Activated CD8-positive, alpha-beta memory T cell treated with anti-CD3 and anti-CD28 coated beads for 36 hours (primary cell): ENCODE measurements around the gene PDLIM5. TPM values are rescaled to one million over a fixed set of nuclear protein-coding genes. Genes with fewer than 3 reads are reported as not detected.
"Not testable (repeated sequence)": the region's sequence is repeated elsewhere in the genome, so short reads cannot be mapped to it uniquely, and the experiment has no call there.

ENCODE experiments used
- CTCF ChIA-PET: fragments of 350-600 bp; sonication (Branson Sonifier 250); formaldehyde crosslinking; loops from one replicate; lab custom pipeline; 2021; ENCODE audit warnings: antibody characterized with exemption; lab: Charles Lee
- POLR2A ChIA-PET: fragments of 350-600 bp; sonication (Branson Sonifier 250); formaldehyde crosslinking; loops from one replicate; lab custom pipeline; 2021; ENCODE audit warnings: antibody characterized with exemption; lab: Charles Lee
- total RNA-seq, 2 experiments: library from RNA; stranded (reverse); gene quantifications; one replicate each; pipeline ENCODE4 v1.2.3, GENCODE V29; 2021

The PDLIM5 gene
- total RNA-seq, 2 experiments from 2014 or later, result 23.0 to 23.5 TPM

DNA sequence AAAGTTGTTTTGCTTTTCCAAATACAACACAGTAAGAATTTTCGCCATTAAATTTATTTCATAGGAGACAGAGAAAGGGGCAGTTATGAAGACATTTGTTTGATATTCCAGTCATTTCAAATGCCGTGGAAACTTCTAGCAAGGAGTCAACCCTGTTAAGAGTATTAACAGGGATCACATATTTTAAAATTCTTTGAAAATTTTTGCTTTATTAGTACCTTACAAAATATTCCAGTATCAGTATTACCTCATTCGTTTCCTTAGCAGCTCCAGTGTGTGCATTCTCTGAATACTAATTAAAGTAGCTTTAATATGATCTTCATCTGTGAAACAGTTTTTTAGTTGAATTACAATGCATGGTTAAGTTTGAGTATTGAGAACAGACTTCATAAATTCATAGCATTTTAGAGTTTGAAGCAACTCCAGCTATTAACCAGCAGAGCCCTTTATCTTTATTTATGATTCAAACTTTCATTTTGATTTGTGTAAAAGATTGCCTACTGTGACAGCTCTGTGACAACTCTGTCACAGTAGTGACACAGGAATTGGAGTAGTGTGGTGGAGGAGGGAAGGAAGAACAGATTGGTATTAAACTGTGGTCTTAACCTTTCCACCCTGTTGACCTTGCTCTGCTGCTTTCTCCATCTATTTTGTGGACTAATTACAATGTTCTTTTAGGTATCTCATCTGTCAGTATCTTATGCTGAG, 86.3 kb downstream of the PDLIM5 start:
- POLR2A ChIA-PET, result no interaction called here
- CTCF ChIA-PET, result no interaction called here

DNA sequence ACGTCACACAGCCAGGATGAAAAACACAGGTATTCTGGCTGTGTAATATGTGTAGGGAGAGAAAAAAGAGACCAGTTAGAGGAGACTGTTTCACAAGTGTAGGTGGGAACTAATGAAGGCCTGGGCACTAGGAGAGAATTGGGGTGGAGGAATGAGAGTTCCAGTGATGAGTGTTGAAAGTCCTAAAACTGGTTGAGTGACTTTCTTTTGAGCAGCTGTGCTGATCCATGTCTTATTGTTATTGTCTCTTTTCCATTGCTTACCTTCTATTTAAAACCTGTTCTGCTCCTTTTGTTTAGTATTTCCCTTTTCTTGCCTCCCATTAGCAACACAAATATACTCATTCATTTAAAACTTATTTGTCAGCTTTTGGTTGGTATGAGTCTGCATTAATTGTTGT, 88.7 kb downstream of the PDLIM5 start:
- ChIA-PET POLR2A (no interaction called here), CTCF (interaction anchor here (0.5 kb wide), 1 partner anchor 1366 kb away, joined by 3 read pairs; no protein-coding TSS in a partner anchor)

DNA sequence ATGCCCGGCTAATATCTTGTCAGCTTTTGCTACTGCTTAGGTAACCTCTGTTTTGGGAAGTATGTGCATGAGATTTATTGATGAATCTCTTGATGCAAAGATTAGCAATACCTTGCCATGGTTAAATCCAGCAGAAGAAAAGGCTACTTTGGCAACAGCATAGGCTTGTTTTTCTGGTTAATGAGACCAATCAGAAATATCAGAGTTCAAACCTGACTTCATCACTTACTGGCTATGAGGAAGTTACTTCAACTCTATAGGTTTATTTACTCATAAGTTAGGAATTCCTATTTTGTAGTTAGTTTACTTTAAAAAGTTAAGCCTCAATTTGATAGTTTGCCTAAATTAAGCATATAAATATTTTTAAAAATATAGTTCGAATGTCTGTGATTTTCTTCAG, 93.1 kb downstream of the PDLIM5 start:
- ChIA-PET CTCF (no interaction called here), POLR2A (no interaction called here)

DNA sequence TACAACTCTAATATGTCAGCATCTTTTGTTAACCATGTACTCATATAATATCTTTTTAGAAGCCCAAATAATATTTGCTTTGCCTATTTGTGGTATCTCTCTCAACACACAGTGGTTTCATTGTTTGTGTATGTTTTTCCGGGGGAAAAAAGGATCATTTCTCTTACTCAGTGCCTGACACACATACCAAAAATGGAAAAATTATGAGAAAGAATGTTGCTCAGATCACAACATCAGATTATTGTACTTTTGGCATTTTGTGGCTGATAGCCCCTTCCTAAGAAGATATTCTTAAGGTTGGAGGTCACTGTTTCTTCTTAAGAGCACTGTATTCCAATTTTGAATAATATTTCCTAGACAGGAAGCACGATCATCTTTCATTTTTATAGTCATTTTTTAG, 93.6 kb downstream of the PDLIM5 start:
- POLR2A ChIA-PET, result no interaction called here
- CTCF ChIA-PET, result no interaction called here

DNA sequence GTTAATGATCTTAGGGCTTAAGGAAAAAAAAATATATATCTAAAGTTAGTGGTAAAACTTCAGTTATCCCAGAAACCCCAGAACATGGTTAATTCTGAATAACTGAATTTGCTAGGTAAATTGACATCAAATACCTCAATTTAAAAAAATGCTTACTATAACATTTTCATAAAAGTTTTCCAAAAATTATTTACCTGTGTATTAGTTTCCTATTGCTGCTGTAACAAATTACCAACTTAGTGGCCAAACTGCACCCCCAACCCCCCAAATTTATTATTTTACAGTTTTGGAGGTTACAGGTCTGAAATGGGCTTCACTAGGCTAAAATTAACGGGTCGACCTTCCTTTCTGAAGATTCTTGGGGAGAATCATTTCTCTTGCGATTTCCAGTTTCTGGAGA, 95.2 kb downstream of the PDLIM5 start:
- ChIA-PET CTCF (no interaction called here), POLR2A (no interaction called here)

DNA sequence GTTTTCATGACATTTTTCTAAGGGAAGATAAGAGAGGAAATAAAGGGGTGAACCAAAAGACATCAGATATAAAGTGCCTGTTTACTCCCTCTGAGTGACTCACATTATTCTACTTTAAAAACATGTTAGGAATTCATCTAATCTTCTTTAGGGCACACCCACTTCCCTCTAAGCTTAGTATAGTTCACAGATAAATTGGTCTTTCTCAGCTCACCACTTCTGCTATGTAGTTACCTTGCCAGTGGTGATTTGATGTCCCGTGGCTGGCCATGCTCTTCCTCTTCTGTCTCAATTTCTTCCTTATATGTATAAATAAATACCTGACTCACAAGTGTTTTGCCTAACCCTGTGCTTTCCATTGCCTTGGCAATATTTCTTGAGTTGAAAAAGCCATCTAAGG, 96.8 kb downstream of the PDLIM5 start:
- ChIA-PET POLR2A (no interaction called here), CTCF (no interaction called here)

DNA sequence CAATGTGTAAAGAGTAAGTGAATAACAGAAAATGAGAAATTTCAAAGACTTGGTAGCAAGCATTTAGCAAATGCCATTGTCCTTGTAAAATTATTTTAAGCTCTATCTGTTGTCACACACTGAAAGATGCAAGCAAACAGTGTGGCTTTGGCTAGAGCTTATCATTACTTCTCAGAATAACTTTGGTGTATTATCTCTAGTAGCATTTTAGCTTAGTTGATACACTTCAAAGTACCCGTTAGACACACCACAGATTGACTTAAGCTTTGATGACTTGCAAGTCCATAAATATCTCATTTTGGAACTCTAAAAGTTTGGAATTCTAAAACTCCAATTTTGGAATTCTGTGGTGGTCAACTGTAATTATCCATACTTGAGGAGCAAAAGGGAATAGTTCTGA, 98.6 kb downstream of the PDLIM5 start:
- ChIA-PET CTCF (no interaction called here), POLR2A (no interaction called here)

DNA sequence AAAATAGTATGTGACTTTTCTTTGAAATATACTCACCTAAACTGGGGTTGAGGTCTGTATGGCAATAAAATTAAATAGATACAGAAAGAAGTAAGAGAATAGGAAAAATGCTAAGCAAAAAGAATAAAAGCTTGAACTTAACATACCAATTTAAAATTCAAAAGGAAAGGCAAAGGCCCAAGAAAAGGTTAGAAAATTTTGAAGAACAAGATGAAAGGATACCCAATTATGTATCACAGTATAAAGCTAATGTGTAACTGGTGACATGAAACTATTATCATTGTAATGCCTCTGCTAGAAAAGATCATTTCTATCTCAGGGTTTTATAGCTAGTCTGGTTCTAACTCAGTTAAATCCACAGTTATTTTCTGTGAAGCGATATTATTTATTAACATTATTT, 99.1 kb downstream of the PDLIM5 start:
- POLR2A ChIA-PET, result no interaction called here
- CTCF ChIA-PET, result no interaction called here

DNA sequence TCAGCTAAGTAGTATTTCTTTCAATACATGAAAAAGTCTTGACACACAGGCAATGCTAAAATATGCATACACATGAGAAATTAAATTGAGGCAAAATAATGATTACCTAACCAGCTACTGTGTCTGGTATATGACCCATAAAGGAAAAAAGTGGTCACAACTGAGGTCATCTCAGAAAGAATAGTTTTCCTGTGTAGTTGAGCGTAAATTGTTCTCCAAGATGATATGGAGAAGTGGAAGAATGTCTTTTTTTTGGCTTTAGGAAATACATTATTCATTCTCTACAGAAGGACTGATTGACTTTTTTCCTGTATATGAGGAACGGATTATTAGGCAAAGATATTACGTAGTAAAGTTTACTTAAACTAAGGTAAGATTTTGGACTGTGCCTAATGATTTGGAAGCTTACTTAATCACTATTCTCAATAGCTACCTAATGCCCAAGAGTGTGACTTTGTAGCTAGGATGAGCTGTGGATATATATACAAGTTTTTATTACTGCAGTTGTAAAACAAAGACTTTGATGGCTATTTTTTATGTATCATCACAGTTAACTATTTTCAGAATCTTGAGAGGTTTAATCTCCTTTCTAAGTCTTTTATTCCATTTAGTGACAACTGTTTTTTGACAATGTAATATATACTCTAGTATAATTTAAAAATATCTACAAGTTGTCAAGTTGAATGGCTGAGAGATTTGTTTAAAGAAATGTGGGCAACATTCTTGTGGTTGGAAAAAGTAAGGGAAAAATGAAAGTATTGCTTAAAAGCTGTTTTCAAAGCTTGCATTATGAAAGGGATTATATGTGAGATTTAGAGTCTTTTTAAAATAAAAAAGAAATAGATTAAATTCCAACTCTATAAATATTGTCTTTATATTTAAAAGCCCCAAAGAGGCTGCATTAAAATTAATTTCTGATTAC, 100.2 kb downstream of the PDLIM5 start:
- POLR2A ChIA-PET, result no interaction called here
- CTCF ChIA-PET, result interaction anchor here (0.6 kb wide), 1 partner anchor 394 kb away, joined by 3 read pairs; no protein-coding TSS in a partner anchor

DNA sequence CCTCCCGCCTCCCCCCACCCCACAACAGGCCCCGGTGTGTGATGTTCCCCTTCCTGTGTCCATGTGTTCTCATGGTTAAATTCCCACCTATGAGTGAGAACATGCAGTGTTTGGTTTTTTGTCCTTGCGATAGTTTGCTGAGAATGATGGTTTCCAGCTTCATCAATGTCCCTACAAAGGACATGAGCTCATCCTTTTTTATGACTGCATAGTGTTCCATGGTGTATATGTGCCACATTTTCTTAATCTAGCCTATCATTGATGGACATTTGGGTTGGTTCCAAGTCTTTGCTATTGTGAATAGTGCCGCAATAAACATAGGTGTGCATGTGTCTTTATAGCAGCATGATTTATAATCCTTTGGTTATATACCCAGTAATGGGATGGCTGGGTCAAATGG, 104.3 kb downstream of the PDLIM5 start:
- POLR2A ChIA-PET, result not testable (repeated sequence)

DNA sequence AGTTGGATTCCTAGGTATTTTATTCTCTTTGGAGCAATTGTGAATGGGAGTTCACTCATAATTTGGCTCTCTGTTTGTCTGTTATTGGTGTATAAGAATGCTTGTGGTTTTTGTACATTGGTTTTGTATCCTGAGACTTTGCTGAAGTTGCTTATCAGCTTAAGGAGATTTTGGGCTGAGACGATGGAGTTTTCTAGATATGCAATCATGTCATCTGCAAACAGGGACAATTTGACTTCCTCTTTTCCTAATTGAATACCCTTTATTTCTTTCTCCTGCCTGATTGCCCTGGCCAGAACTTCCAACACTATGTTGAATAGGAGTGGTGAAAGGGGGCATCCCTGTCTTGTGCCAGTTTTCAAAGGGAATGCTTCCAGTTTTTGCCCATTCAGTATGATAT, 105.9 kb downstream of the PDLIM5 start:
- CTCF ChIA-PET, POLR2A ChIA-PET: not testable (repeated sequence)

More for the DNA sequence above, 104.3 kb downstream of the PDLIM5 start:
- CTCF ChIA-PET, result not testable (repeated sequence)

DNA sequence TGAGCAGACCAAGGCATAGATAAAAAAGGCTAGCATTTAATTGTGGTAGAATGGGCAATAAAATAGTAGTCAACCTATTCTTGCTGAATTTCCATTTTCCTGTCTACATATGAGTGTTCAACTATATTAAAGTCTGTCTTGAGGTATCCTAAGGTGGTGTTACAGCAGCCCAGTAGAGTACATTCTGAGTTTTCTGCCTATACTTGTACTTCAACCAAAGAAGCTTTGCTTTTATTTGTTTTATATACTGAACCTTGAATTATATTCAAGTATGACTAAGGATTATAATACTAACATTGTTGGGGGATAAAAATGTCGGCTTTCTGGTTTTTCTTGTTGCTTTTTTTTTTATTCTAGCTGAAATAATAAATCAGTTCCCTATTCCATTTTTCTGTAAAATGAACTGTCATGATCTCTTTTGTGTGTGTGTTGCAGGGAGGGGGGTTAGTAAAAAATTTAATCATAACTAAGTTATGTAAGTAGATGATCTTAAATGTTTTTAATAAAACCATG, 106.7 kb downstream of the PDLIM5 start:
- ChIA-PET CTCF (no interaction called here), POLR2A (no interaction called here)

DNA sequence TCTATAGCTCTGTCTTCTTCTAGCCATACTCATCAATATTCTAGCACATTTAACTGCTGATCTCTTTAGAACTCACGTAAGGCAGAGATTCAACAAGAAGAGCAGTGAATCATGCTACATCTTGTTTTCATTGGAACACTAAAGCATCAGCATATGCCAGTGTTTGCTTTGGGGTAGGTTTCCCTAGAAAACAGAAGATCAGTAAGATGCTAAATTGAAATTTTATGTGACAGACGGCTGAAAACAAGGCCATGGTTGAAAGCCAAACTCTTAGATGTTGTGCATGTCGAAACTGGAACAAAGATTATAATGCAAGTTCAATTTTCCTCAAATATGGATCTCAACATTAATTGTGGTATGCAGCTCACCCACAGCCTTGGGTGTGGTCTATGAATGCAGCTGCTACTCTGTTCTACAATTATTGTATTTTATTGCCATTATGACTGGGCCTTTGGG, 107.6 kb downstream of the PDLIM5 start:
- ChIA-PET CTCF (no interaction called here), POLR2A (no interaction called here)

DNA sequence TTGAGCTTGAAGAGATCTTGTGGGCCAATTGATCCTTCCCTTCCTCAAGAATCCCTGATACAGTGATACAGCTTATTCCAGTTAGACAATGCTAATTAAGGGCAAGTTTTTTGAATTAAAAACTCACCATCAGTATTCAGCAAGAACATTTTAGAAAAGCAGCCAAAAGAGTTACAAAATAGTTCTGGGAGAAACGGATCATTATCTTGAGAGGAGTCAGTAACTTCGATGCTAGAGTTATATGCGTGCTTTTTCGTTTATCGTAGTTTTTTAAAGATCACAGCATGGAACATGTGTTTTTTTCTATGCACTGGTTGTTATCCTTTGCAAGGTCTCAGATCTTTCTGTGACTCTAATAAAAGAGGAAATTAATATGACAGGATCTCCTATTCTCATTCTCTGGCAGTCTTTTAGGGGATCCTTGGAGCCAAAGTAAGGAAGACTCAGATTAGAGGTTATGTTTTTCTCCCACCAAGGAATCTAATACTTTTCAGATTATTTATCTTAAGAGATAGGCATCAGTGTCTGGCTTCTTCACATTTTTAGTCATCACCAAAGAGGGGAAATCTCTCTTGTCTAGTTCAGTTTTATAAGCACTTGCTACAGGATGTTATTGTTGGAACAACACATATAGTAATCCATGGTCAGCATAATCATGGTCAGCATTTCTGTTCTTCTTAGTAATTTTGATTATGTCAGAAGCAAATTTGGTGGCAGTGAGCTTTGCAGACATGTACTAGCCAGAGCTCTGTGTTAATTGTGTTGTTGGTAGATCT, 109.7 kb downstream of the PDLIM5 start:
- CTCF ChIA-PET, result no interaction called here
- POLR2A ChIA-PET, result no interaction called here

DNA sequence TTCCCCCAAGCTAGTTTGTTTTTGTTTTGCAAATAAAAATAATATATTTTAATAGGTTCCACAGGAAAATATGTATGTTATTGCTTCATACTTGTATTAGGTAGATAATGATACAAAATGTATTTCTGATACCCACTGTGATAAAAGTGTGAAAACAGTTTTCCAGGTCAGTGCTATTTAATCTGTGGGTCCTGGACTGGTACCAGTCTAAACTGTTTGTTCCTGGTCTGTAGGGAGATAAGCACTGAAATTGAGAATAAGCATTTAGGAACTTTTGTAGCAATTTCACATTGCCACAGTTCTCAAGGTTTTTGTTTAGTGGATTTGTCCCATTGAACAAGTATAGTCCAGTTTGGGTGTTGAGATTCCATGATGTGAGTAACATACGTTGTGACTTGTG, 110.5 kb downstream of the PDLIM5 start:
- ChIA-PET POLR2A (no interaction called here), CTCF (no interaction called here)

DNA sequence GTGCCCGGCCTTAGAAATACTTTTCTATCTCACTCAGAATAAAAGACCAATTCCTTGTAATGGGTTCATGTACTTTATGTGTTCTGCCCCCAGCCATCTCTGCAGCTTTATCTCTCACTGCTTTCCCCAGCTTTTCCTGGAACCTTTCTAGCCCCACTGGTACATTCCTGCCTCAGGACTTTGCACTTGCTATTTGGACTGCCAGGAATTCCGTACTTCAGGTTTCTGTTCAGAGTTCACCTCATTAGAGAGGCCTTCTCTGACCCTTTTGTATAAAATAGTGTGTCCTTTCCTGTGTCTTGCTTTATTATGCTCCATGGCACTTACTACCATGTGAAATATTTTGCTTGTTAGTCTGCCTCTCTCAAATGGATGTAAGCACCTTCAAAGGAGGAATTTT, 112.5 kb downstream of the PDLIM5 start:
- CTCF ChIA-PET, result no interaction called here
- POLR2A ChIA-PET, result no interaction called here

DNA sequence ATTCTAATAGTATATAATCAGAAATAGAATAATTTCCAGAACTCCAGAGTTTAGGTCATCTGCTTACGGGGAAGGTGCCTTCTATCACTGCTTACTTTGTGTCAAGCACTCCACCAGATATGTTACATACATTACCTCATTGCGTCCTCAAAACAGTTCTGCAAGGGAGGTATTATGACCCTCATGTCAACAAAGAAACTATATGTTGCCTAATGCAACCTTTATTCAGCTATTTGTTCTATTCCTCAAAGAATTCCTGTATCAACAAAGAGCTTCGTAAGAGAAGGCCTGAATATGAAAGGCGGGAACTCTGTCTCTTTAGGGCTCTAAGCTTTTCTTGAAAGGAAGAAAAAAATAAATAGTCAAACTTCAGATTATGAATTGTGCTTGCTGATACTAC, 114.7 kb downstream of the PDLIM5 start:
- ChIA-PET CTCF (no interaction called here), POLR2A (no interaction called here)

DNA sequence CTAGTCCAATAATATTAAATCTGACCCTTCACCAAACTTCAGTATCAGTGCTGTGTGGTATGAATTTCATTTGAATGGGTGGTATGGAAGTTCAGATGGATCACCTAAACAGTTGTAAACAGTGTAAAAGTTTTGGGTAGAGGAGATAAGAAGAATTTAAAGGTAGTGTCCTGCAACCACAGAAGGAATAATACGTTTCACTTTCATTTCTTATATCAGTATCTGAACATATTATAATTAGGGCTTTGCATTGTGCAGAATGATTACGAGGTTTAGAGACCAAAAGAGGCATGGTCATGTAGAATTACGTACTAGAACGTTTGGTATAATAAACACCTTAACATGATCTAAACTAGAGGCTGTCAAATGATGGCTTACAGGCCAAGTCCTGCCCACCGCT, 116.1 kb downstream of the PDLIM5 start:
- ChIA-PET POLR2A (no interaction called here), CTCF (no interaction called here)

DNA sequence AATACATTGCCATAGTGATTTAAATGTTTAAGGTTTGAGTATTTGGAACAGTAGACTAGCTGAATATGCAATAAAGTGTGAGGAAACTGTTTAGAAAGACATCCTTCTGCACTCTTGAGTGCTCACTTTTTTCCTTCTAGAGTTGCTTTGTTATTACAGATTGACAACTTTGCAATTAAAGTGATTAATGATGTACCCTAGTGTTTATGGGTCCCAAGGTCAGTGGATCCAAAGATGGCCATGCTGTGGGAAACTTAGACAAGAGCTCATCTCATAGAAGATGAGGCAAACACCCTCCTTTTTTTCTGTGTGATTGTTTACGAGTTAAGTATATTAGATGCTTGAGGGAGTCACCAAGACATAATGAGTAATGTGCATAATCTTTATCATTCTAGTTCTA, 118.8 kb downstream of the PDLIM5 start:
- ChIA-PET POLR2A (no interaction called here), CTCF (no interaction called here)

DNA sequence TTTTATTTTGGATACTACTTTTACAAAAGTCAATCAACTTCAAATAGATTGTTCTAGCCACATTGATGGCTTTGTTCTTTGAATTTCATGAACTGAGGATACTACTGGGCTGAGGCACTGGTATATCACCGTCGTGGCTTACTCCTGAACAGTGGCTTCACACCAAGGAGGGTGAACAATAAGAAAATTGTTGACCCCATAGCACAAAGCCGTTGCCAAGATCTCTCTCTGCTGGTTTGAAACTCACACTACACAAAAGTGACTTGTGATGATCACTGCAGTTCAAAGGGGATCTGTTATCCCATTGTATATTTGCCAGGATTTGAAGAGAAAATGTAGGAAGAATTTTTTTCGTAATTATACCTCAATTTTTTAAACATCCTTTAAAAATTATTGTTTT, 119.6 kb downstream of the PDLIM5 start:
- POLR2A ChIA-PET, result no interaction called here

More for the DNA sequence above, 119.6 kb downstream of the PDLIM5 start:
- CTCF ChIA-PET, result no interaction called here
